NCI-H2196 treated with DMSO at 0.1 percent for 48 hours (cell line): ENCODE measurements around the gene UBA1.

Experiments used
- DNase-seq: peaks from one replicate; lab custom pipeline; 2025; ENCODE audit not compliant: unreplicated experiment; lab: John Stamatoyannopoulos, UW

UBA1 gene

GRCh38 chrX:47193475-47194193 is at the start of gene UBA1:
Gene UBA1, plus strand, starts transcription at chrX:47193829. Its CDS starts 4,974 bp downstream, at chrX:47198803.
- DNase-seq, result peak; percentile 78

GRCh38 chrX:47143894-47144625 is 49.6 kb upstream of the UBA1 start:
- no peak for DNase-seq

- peak; percentile 73 for DNase-seq
These were observed 48.8 kb upstream of the UBA1 start, which contains the start of the genes NDUFB11 and RBM10 for GRCh38 chrX:47144626-47145394. Gene NDUFB11, minus strand, starts transcription at chrX:47144702. Its CDS starts 23 bp downstream, at chrX:47144679. Gene RBM10, plus strand, starts transcription at chrX:47145221. Its CDS starts 2,261 bp downstream, at chrX:47147482.

GRCh38 chrX:47145395-47146120 is 48.1 kb upstream of the UBA1 start:
- no peak for DNase-seq

GRCh38 chrX:47146121-47146935 is 47.3 kb upstream of the UBA1 start:
- DNase-seq, result no peak

GRCh38 chrX:47146936-47147859 is 46.4 kb upstream of the UBA1 start:
- DNase-seq, result no peak

GRCh38 chrX:47148946-47149345 is 44.7 kb upstream of the UBA1 start:
- no peak for DNase-seq

- no peak for DNase-seq
These were observed 42.2 kb upstream of the UBA1 start for GRCh38 chrX:47151435-47151834.

GRCh38 chrX:47156611-47157520 is 36.8 kb upstream of the UBA1 start:
- no peak for DNase-seq

- no peak for DNase-seq
These were observed 35.5 kb upstream of the UBA1 start for GRCh38 chrX:47158131-47158530.

GRCh38 chrX:47158781-47159180 is 34.8 kb upstream of the UBA1 start:
- no peak for DNase-seq

GRCh38 chrX:47160781-47161180 is 32.8 kb upstream of the UBA1 start:
- DNase-seq, result no peak

GRCh38 chrX:47162927-47163583 is 30.6 kb upstream of the UBA1 start:
- no peak for DNase-seq

- no peak for DNase-seq
These were observed 29.2 kb upstream of the UBA1 start for GRCh38 chrX:47164420-47164819.

GRCh38 chrX:47166126-47166525 is 27.5 kb upstream of the UBA1 start:
- no peak for DNase-seq

GRCh38 chrX:47168495-47169073 is 25.0 kb upstream of the UBA1 start:
- DNase-seq, result no peak

GRCh38 chrX:47169273-47169672 is 24.4 kb upstream of the UBA1 start:
- DNase-seq, result no peak
